SK-N-MC (cell line): ENCODE results near the gene GLRA2.

ENCODE experiments used
- EZH2 ChIP-seq: fragments of 200-600 bp; sonication (generic); IDR thresholded peaks from one replicate; pipeline ENCODE4 v1.6.1; 2017; ENCODE audit warnings: antibody characterized with exemption
- POLR2AphosphoS5 ChIP-seq: IDR thresholded peaks from 2 replicates; pipeline ENCODE4 v1.6.1; 2012; ENCODE audit warnings: mild to moderate bottlenecking, low read depth, low read length, borderline replicate concordance

- TF ChIP-seq EZH2 (no peak), POLR2AphosphoS5 (no peak)
Observed at GRCh38 chrX:14729058-14729457, 199.7 kb downstream of the GLRA2 start.
